Urinary bladder (tissue), 4 donors: Measurements from ENCODE around the gene PEDS1. TPM values are rescaled to one million over a fixed set of nuclear protein-coding genes. Genes with fewer than 3 reads are reported as not detected.
"Not testable (repeated sequence)": the region's sequence is repeated elsewhere in the genome, so short reads cannot be mapped to it uniquely, and the experiment has no call there.

Experiments
- DNase-seq: peaks from one replicate; pipeline ENCODE4 v3.0.0-alpha.2; 2015; ENCODE audit errors: extremely low spot score
- H3K27ac ChIP-seq: one replicate; pipeline ENCODE4 v1.5.1; 2013; ENCODE audit warnings: low read depth, mild to moderate bottlenecking, moderate library complexity
- H3K36me3 ChIP-seq: one replicate; pipeline ENCODE4 v1.6.1; 2013; ENCODE audit warnings: mild to moderate bottlenecking, moderate library complexity; ENCODE audit not compliant: insufficient read depth
- H3K4me1 ChIP-seq: one replicate; pipeline ENCODE4 v1.6.1; 2013; ENCODE audit warnings: mild to moderate bottlenecking, moderate library complexity; ENCODE audit not compliant: insufficient read depth
- H3K4me3 ChIP-seq: one replicate; pipeline ENCODE4 v1.5.1; 2013; ENCODE audit warnings: low read depth, low read length
- WGBS: extraction: QIAGEN DNeasy Blood & Tissue Kit; methylation state at CpG from one replicate; pipeline ENCODE4 v1.1.7; 2013; 5-methylcytosine and 5-hydroxymethylcytosine counted together
- polyA plus RNA-seq: library from polyadenylated mRNA; stranded (reverse); fragments of 200-250 nt; gene quantifications from one replicate; pipeline ENCODE4 v1.2.3, GENCODE V29; 2013
- total RNA-seq: library from RNA; depleted of rRNA; stranded (reverse); fragments of >200 nt; gene quantifications from one replicate; pipeline ENCODE4 v1.2.3, GENCODE V29; 2014
- donor health status: healthy with polysubstance abuse.
- donor health status: healthy.

Gene PEDS1
- total and polyA plus RNA-seq, 2 donors = 9.9 to 54.2 TPM

GRCh38 chr20:50113420-50114224, 39.9 kb downstream of the PEDS1 start:
- H3K4me3 ChIP-seq = peak overlapping the region; percentile 96
- H3K36me3 ChIP-seq = no peaks in the 10 kb centered on the region
- peaks cover 6% of the 10 kb centered on the region for H3K4me1 ChIP-seq
- no peak for DNase-seq
- H3K27ac ChIP-seq = peak overlapping the region; percentile 89
- WGBS = 12% methylated on average over 11 of the region's 11 CpGs

GRCh38 chr20:50112512-50113419, 40.8 kb downstream of the PEDS1 start, which contains the start of gene UBE2V1:
Gene UBE2V1 (minus strand): TSS chr20:50113150. CDS start chr20:50113128, 22 bp downstream.
- DNase-seq = peak; percentile 80
- no peaks in the 10 kb centered on the region for H3K36me3 ChIP-seq
- WGBS = under 1% methylated on average over 70 of the region's 70 CpGs
- H3K4me3 ChIP-seq = peak within 1 kb of the TSS; percentile 96
- peak within 1 kb of the TSS; percentile 95 for H3K27ac ChIP-seq
- H3K4me1 ChIP-seq = peaks cover 6% of the 10 kb centered on the region

GRCh38 chr20:50111829-50112495, 41.6 kb downstream of the PEDS1 start:
- Histone ChIP-seq H3K27ac (no peak overlapping the region), H3K4me3 (peak overlapping the region; percentile 96), H3K4me1 (peaks cover 6% of the 10 kb centered on the region), H3K36me3 (no peaks in the 10 kb centered on the region)
- WGBS = 8% methylated on average over 9 of the region's 9 CpGs
- no peak for DNase-seq

- no peak for DNase-seq
- Histone ChIP-seq H3K36me3 (no peaks in the 10 kb centered on the region), H3K4me1 (peaks cover 6% of the 10 kb centered on the region), H3K4me3 (peak overlapping the region; percentile 96), H3K27ac (no peak overlapping the region)
- 34% methylated on average over 10 of the region's 10 CpGs for WGBS
Observed at GRCh38 chr20:50111120-50111828, 42.2 kb downstream of the PEDS1 start.

- H3K4me3 ChIP-seq = no peak overlapping the region
- peaks cover 6% of the 10 kb centered on the region for H3K4me1 ChIP-seq
- DNase-seq = no peak
- WGBS = 28% methylated on average over 4 of the region's 4 CpGs
- no peak overlapping the region for H3K27ac ChIP-seq
- H3K36me3 ChIP-seq = no peaks in the 10 kb centered on the region
Observed at GRCh38 chr20:50110141-50111047, 43.1 kb downstream of the PEDS1 start.

- H3K4me3 ChIP-seq = no peak overlapping the region
- peaks cover 6% of the 10 kb centered on the region for H3K4me1 ChIP-seq
- WGBS = 58% methylated on average over 4 of the region's 4 CpGs
- H3K27ac ChIP-seq = no peak overlapping the region
- no peaks in the 10 kb centered on the region for H3K36me3 ChIP-seq
- no peak for DNase-seq
Observed at GRCh38 chr20:50108556-50109235, 44.8 kb downstream of the PEDS1 start.

- DNase-seq = no peak
Observed at GRCh38 chr20:50107796-50108331, 45.7 kb downstream of the PEDS1 start.

GRCh38 chr20:50107086-50107660, 46.4 kb downstream of the PEDS1 start:
- Histone ChIP-seq H3K4me3 (no peak overlapping the region), H3K4me1 (peaks cover 6% of the 10 kb centered on the region)

More at GRCh38 chr20:50107796-50108331, 45.7 kb downstream of the PEDS1 start:
- H3K4me3 ChIP-seq = no peak overlapping the region
- no peak overlapping the region for H3K27ac ChIP-seq
- peaks cover 6% of the 10 kb centered on the region for H3K4me1 ChIP-seq
- no peaks in the 10 kb centered on the region for H3K36me3 ChIP-seq
- WGBS = 59% methylated on average over 6 of the region's 6 CpGs

GRCh38 chr20:50106669-50107068, 46.9 kb downstream of the PEDS1 start:
- H3K4me3 ChIP-seq, H3K4me1 ChIP-seq, DNase-seq, H3K36me3 ChIP-seq, H3K27ac ChIP-seq: not testable (repeated sequence)
- 72% methylated on average over 5 of the region's 5 CpGs for WGBS

More at GRCh38 chr20:50107086-50107660, 46.4 kb downstream of the PEDS1 start:
- DNase-seq = no peak
- H3K27ac ChIP-seq = no peak overlapping the region
- WGBS = 76% methylated on average over 6 of the region's 6 CpGs
- H3K36me3 ChIP-seq = no peaks in the 10 kb centered on the region
